ENCODE measurements around the gene TBX15. TPM values are rescaled to one million over a fixed set of nuclear protein-coding genes. Genes with fewer than 3 reads are reported as not detected.

Gene TBX15
- total RNA-seq, 1 donor from 2014 or later: 2.9 TPM

DNA sequence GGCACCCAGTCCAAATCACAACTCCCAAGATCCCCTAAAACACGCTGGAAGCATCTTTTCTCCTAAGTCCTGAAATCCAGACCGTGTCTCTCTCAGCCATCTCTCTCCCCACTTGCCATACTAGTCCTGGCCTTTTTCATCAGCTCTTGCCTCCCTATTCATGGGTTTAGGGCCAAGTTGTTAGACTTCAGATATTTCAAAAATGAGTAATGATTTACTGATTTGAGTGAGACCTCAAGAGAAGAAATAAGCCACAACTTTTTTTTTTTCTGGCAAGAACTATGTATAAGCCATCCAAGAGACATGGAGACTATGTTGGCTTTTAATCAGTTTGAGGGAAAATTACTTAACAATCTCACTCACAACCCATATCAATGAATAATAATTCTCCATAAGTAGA, 62.5 kb downstream of the TBX15 start:
- no peak overlapping the region for H3K4me2 ChIP-seq
- Mint-ChIP-seq H3K4me3 (no peak overlapping the region), H3K4me1 (peaks cover 3% of the 10 kb centered on the region), H3K36me3 (no peaks in the 10 kb centered on the region), H3K27me3 (ENCODE audit: insufficient read depth, low read depth) (peaks cover 2% of the 10 kb centered on the region), H3K27ac (no peak overlapping the region), H3K9me3 (no peaks in the 10 kb centered on the region)
- no peaks in the 10 kb centered on the region for H3K79me2 ChIP-seq (ENCODE audit: low read depth)
- no peaks in the 10 kb centered on the region for H3K27me3 ChIP-seq
- H2AFZ ChIP-seq (replicated peaks): no peak overlapping the region
- H3K9ac ChIP-seq: no peak overlapping the region
- TF ChIP-seq EZH2 (IDR thresholded peaks at IDR 0.05) (no peak), EZH2phosphoT487 (IDR thresholded peaks at IDR 0.05) (no peak)
- TF ChIP-seq, protein P1, sequence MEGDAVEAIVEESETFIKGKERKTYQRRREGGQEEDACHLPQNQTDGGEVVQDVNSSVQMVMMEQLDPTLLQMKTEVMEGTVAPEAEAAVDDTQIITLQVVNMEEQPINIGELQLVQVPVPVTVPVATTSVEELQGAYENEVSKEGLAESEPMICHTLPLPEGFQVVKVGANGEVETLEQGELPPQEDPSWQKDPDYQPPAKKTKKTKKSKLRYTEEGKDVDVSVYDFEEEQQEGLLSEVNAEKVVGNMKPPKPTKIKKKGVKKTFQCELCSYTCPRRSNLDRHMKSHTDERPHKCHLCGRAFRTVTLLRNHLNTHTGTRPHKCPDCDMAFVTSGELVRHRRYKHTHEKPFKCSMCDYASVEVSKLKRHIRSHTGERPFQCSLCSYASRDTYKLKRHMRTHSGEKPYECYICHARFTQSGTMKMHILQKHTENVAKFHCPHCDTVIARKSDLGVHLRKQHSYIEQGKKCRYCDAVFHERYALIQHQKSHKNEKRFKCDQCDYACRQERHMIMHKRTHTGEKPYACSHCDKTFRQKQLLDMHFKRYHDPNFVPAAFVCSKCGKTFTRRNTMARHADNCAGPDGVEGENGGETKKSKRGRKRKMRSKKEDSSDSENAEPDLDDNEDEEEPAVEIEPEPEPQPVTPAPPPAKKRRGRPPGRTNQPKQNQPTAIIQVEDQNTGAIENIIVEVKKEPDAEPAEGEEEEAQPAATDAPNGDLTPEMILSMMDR (IDR thresholded peaks at IDR 0.05): no peak
- H3K4me1 ChIP-seq: no peaks in the 10 kb centered on the region
- H3K27ac ChIP-seq: no peak overlapping the region
- no peaks in the 10 kb centered on the region for H3F3A ChIP-seq (ENCODE audit: low read depth)
- DNase-seq (ENCODE audit: low spot score): no peak
- H3K36me3 ChIP-seq: no peaks in the 10 kb centered on the region
- H3K9me3 ChIP-seq (ENCODE audit: low read depth): no peaks in the 10 kb centered on the region
- H3K4me3 ChIP-seq: no peak overlapping the region
- peaks cover 10% of the 10 kb centered on the region for H4K20me1 ChIP-seq (ENCODE audit: low read depth)

DNA sequence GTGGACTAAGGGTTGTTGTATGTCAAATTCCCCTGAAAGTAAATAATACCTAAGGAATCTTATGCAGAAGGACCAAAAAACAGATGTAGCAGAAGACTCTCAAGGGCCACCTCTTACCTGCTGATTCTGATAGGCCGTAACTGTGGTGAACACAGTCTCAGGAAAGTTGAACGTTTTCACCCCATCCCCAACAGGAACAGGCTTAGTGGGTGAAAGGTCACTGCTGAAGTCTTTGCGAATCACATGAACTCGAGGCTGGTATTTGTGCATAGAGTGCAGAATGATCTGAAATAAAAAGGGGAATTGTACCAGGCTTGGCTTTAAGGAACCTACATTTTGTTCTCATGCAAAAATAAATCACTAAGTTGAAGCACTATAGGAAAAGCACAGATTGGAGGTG, 64.8 kb downstream of the TBX15 start:
- Histone ChIP-seq H3K79me2 (ENCODE audit: low read depth) (no peaks in the 10 kb centered on the region), H3K4me2 (no peak overlapping the region), H3K36me3 (no peaks in the 10 kb centered on the region), H3F3A (ENCODE audit: low read depth) (no peaks in the 10 kb centered on the region), H3K4me3 (no peak overlapping the region), H3K27ac (no peak overlapping the region), H3K4me1 (no peaks in the 10 kb centered on the region), H4K20me1 (ENCODE audit: low read depth) (peaks cover 6% of the 10 kb centered on the region), H3K27me3 (no peaks in the 10 kb centered on the region), H3K9ac (no peak overlapping the region), H3K9me3 (ENCODE audit: low read depth) (no peaks in the 10 kb centered on the region), H2AFZ (replicated peaks) (no peak overlapping the region)
- Mint-ChIP-seq H3K27me3 (ENCODE audit: insufficient read depth, low read depth) (no peaks in the 10 kb centered on the region), H3K27ac (no peak overlapping the region), H3K9me3 (no peaks in the 10 kb centered on the region), H3K36me3 (no peaks in the 10 kb centered on the region), H3K4me1 (peaks cover 3% of the 10 kb centered on the region), H3K4me3 (no peak overlapping the region)
- TF ChIP-seq, protein P1 (IDR thresholded peaks at IDR 0.05): no peak
- TF ChIP-seq EZH2phosphoT487 (IDR thresholded peaks at IDR 0.05): no peak
- no peak for DNase-seq (ENCODE audit: low spot score)

DNA sequence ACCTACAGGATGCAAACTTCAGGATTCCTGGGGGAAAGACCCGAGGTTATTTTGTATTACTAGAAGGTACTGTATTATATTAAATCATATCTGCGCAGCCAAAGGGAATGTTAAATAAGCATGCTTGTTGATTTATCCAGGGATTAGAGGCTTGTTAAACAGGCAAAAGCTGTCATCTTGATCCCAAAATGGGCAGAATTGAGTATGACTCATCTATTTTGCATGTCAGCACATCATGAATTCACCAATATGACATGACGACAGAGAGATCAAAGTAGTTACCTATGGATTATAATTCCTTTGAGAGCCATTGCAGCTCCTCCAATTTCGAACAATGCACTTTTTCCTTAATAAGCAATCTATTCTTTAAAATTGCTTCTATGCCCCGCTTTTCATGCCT, 66.1 kb downstream of the TBX15 start:
- no peak overlapping the region for H3K4me3 Mint-ChIP-seq
- Histone ChIP-seq H3K4me3 (no peak overlapping the region), H3K79me2 (ENCODE audit: low read depth) (no peaks in the 10 kb centered on the region), H3K36me3 (no peaks in the 10 kb centered on the region), H2AFZ (replicated peaks) (no peak overlapping the region), H3K27ac (no peak overlapping the region), H3K4me1 (no peaks in the 10 kb centered on the region), H4K20me1 (ENCODE audit: low read depth) (no peaks in the 10 kb centered on the region), H3K9ac (no peak overlapping the region), H3F3A (ENCODE audit: low read depth) (no peaks in the 10 kb centered on the region), H3K9me3 (ENCODE audit: low read depth) (no peaks in the 10 kb centered on the region), H3K4me2 (no peak overlapping the region), H3K27me3 (no peaks in the 10 kb centered on the region)
- no peak overlapping the region for H3K27ac Mint-ChIP-seq
- H3K27me3 Mint-ChIP-seq (ENCODE audit: insufficient read depth, low read depth): no peaks in the 10 kb centered on the region
- H3K9me3 Mint-ChIP-seq: no peaks in the 10 kb centered on the region
- peaks cover 3% of the 10 kb centered on the region for H3K4me1 Mint-ChIP-seq
- no peaks in the 10 kb centered on the region for H3K36me3 Mint-ChIP-seq
- TF ChIP-seq, protein P1 (IDR thresholded peaks at IDR 0.05): no peak
- TF ChIP-seq EZH2 (IDR thresholded peaks at IDR 0.05): no peak
- TF ChIP-seq EZH2phosphoT487 (IDR thresholded peaks at IDR 0.05): no peak
- DNase-seq (ENCODE audit: low spot score): no peak
